ENCODE measurements around the gene CT47C1. TPM values are rescaled to one million over a fixed set of nuclear protein-coding genes. Genes with fewer than 3 reads are reported as not detected.

The CT47C1 gene
- total RNA-seq, 4 donors from 2014 or later: not detected

DNA sequence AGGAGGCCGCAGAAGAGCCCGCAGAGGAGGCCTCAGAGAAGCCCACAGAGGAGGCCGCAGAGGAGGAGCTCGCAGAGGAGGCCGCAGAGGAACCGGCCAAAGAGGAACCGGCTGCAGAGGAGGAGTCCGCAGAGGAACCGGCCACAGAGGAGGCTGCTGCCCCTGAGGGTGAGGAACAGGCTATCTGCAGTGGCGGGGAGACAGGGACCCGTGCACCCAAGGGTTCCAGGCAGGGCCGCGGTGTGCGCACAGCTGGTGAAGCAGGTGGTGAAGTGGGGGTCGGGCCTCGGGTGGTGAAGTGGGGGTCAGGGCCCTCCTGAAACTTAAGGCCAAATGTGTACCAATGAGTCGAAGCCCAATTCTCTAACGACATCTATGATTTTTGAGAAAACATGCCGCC, 1.1 kb downstream of the CT47C1 start:
- Histone ChIP-seq H3K27ac (no peak overlapping the region), H3K36me3 (no peaks in the 10 kb centered on the region), H3K4me1 (no peaks in the 10 kb centered on the region), H3K4me3 (no peak overlapping the region), H3K27me3 (no peaks in the 10 kb centered on the region), H3K9me3 (no peaks in the 10 kb centered on the region)
- TF ChIP-seq POLR2A (IDR thresholded peaks at IDR 0.05) (no peak), EP300 (IDR thresholded peaks at IDR 0.05) (no peak), POLR2AphosphoS5 (IDR thresholded peaks at IDR 0.05) (no peak), CTCF (IDR thresholded peaks at IDR 0.05) (no peak)
- no CpG with 5 or more reads among the region's 19 CpGs for WGBS, 2 donors (ENCODE audit: low coverage in 1 of 2)
- no peak for ATAC-seq

DNA sequence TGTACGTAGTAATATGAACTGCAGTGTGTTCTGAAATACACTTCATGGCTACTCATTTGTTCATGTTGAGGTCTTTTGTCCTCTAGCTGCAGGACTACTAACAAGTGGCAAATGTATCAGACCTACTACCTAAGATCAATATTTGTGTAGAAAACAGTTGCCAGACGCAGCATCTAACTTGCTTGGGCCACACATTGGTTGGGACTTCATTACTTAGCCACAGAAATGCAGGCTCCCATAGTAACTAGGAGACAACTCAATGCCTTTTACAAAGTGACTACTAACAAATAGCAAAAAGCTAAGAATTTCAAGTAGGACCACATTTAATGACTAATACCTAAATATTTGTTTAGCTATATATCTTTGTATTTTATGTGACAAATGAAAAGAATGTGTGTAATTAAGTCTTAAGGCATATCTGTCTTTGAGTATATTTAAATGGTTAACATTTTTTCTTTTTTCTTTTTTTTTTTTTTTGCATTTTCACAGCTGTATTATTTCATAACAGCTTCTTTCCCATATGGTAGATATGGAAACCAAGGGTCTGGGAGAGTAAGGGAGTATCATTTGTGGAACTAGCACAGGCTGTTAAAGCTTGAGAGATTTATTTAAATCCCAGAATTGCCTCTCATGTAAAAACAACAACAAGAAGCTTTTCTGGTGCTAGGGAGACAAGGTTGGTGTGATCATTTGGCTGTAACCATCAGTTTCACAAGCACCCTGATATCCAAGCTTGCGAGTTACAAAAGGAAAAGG, 2.7 kb downstream of the CT47C1 start:
- 80 to 81% methylated on average over 3 of the region's 3 CpGs for WGBS, 2 donors (ENCODE audit: low coverage in 1 of 2)
- TF ChIP-seq CTCF (IDR thresholded peaks at IDR 0.05): no peak

GRCh38 chrX:119082278-119082677, 9.5 kb downstream of the CT47C1 start:
- Histone ChIP-seq H3K4me3 (no peak overlapping the region), H3K27ac (no peak overlapping the region), H3K4me1 (no peaks in the 10 kb centered on the region), H3K9me3 (no peaks in the 10 kb centered on the region), H3K27me3 (no peaks in the 10 kb centered on the region), H3K36me3 (no peaks in the 10 kb centered on the region)
- TF ChIP-seq POLR2A (IDR thresholded peaks at IDR 0.05): no peak
- no peak for TF ChIP-seq POLR2AphosphoS5 (IDR thresholded peaks at IDR 0.05)
- no peak for TF ChIP-seq CTCF (IDR thresholded peaks at IDR 0.05)
- no peak for TF ChIP-seq EP300 (IDR thresholded peaks at IDR 0.05)
- 29 to 100% methylated on average over 1 of the region's 1 CpG for WGBS, 2 donors (ENCODE audit: low coverage in 1 of 2)
- no peak for ATAC-seq

More for the DNA sequence above, 2.7 kb downstream of the CT47C1 start:
- no peak overlapping the region for H3K27ac ChIP-seq
- H3K9me3 ChIP-seq: no peaks in the 10 kb centered on the region
- H3K36me3 ChIP-seq: no peaks in the 10 kb centered on the region
- no peak for ATAC-seq
- H3K4me3 ChIP-seq: no peak overlapping the region
- H3K27me3 ChIP-seq: no peaks in the 10 kb centered on the region
- H3K4me1 ChIP-seq: no peaks in the 10 kb centered on the region

DNA sequence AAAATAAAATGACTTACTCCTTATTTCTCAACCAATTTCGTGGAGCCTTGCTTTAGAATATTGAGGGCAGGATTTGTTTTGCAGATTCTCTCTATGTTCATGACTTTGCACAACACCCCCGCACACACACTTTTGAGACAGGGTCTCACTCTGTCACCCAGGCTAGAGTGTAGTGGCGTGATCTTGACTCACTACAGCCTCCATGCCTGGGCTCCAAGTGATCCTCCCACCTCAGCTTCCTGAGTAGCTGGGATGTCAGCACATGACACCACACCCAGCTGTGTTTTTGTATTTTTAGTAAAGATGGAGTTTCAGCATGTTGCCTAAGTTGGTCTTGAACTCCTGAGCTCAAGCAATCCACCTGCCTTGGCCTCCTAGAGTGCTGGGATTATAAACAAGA, 12.0 kb downstream of the CT47C1 start:
- H3K4me1 ChIP-seq: no peaks in the 10 kb centered on the region
- H3K27me3 ChIP-seq: no peaks in the 10 kb centered on the region
- H3K4me3 ChIP-seq: no peak overlapping the region
- WGBS, 2 donors (ENCODE audit: low coverage in 1 of 2): 70 to 75% methylated on average over 1 to 2 of the region's 3 CpGs
- no peaks in the 10 kb centered on the region for H3K9me3 ChIP-seq
- no peak for ATAC-seq
- H3K36me3 ChIP-seq: no peaks in the 10 kb centered on the region
- TF ChIP-seq CTCF (IDR thresholded peaks at IDR 0.05) (no peak), POLR2A (IDR thresholded peaks at IDR 0.05) (no peak), POLR2AphosphoS5 (IDR thresholded peaks at IDR 0.05) (no peak)
- H3K27ac ChIP-seq: no peak overlapping the region

- Histone ChIP-seq H3K27me3 (no peaks in the 10 kb centered on the region), H3K4me3 (no peak overlapping the region), H3K36me3 (no peaks in the 10 kb centered on the region), H3K4me1 (no peaks in the 10 kb centered on the region), H3K27ac (no peak overlapping the region), H3K9me3 (no peaks in the 10 kb centered on the region)
- TF ChIP-seq CTCF (IDR thresholded peaks at IDR 0.05) (no peak), POLR2AphosphoS5 (IDR thresholded peaks at IDR 0.05) (no peak), POLR2A (IDR thresholded peaks at IDR 0.05) (no peak), EP300 (IDR thresholded peaks at IDR 0.05) (no peak)
- ATAC-seq: no peak
- no CpG with 5 or more reads among the region's 1 CpG for WGBS, 2 donors (ENCODE audit: low coverage in 1 of 2)
Observed at GRCh38 chrX:119087121-119087520, 14.3 kb downstream of the CT47C1 start.

All from gastroesophageal sphincter (tissue), 4 donors.